Erythroblast (primary cell): Measurements from ENCODE around the gene TNS1.

Experiments used
- GATA1 ChIP-seq: IDR thresholded peaks from 2 replicates; pipeline ENCODE4 v1.6.1; 2011; ENCODE audit warnings: low read depth, mild to moderate bottlenecking, control low read depth, low read length, moderate library complexity
- POLR2A ChIP-seq: IDR thresholded peaks from 2 replicates; pipeline ENCODE4 v1.6.1; 2011; ENCODE audit warnings: mild to moderate bottlenecking, low read length

DNA sequence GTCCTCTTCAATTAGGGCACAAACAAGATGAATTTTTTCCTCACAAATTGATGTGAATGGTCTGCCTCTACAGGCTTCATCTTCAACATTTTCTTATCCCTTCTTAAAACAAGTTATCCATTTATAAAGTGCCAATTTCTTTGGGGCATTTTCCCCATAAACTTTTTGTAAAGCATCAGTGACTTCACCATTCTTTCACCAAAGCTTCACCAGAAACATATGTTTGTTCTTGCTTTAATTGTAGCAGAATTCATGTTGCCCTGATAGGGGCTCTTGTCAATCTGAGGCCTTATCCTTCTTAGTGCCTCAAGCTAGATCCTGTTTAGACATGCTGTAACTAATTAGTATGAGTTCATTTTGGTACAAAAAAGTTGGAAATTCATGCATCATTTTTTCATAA is 226.2 kb downstream of the TNS1 start:
- no peak for TF ChIP-seq POLR2A
- no peak for TF ChIP-seq GATA1
